Measurements from ENCODE around the gene LOXHD1.

DNA sequence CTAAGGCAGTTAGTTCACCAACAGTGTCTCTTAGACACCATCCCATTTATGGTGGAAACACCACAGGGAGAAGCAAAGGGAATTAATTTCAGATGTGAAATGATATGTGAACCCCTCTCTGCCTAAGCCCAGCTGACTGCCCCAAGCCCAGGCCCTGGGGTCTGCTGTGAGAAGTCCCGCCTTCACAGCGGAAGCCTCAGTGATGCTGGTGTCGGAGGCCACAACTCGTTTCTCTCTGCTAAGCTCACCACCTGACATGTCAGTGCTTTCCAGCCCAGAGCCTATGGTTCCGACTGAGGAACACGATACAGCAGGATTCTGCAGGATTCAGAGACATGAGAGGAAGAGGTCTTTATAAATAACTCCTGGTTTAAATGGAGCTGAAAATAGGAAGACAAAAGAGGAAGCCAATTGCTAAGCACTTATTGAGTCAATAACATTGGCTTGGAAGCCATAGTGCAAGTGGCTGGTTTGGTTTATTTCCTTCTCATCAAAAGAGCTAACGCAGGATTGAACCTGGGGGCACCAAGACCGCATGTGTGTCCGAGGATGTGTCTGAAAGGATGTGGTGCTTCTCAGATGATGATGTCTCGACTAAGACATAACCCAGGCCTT is 21.9 kb upstream of the LOXHD1 start:
- TF ChIP-seq, protein P1, sequence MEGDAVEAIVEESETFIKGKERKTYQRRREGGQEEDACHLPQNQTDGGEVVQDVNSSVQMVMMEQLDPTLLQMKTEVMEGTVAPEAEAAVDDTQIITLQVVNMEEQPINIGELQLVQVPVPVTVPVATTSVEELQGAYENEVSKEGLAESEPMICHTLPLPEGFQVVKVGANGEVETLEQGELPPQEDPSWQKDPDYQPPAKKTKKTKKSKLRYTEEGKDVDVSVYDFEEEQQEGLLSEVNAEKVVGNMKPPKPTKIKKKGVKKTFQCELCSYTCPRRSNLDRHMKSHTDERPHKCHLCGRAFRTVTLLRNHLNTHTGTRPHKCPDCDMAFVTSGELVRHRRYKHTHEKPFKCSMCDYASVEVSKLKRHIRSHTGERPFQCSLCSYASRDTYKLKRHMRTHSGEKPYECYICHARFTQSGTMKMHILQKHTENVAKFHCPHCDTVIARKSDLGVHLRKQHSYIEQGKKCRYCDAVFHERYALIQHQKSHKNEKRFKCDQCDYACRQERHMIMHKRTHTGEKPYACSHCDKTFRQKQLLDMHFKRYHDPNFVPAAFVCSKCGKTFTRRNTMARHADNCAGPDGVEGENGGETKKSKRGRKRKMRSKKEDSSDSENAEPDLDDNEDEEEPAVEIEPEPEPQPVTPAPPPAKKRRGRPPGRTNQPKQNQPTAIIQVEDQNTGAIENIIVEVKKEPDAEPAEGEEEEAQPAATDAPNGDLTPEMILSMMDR (IDR thresholded peaks at IDR 0.05) = no peak
- TF ChIP-seq ZFX (IDR thresholded peaks at IDR 0.05; ENCODE audit: borderline replicate concordance) = no peak
